GM18907 (cell line): ENCODE measurements around the gene COL13A1.

Experiments used
- ATAC-seq: cut with Tn5 transposase; IDR thresholded peaks from one replicate; pipeline ENCODE4 v1.9.1; 2021; ENCODE audit warnings: mild to moderate bottlenecking, moderate library complexity; ENCODE audit not compliant: unreplicated experiment

The COL13A1 gene

GRCh38 chr10:69844698-69845097 lies 43.0 kb downstream of the COL13A1 start:
- ATAC-seq, result no peak

- ATAC-seq, result no peak
Measured at GRCh38 chr10:69845574-69846292, 44.0 kb downstream of the COL13A1 start.

GRCh38 chr10:69846293-69846921 lies 44.7 kb downstream of the COL13A1 start:
- ATAC-seq, result no peak

GRCh38 chr10:69847458-69847857 lies 45.8 kb downstream of the COL13A1 start:
- ATAC-seq, result no peak

- no peak for ATAC-seq
Measured at GRCh38 chr10:69847883-69848282, 46.2 kb downstream of the COL13A1 start.

DNA sequence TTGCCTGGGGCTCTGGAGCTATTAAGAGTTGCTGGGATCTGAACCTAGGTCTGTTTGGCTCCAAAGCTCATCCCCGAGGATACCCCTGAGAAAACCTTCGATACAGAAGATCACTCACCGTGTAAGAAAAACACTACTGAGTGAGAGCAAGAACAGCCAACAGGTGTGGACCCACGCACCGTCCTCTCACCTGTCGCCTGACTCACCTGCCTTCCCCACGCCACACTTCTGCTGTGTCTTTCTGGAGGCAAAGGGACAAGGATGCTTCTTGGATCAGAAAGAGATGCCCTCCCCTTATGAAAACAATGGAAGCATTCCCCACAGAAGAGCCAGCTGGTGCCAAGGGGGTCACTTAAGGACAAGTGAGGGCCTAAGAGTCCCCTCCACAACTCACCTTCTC lies 46.7 kb downstream of the COL13A1 start:
- ATAC-seq, result no peak

DNA sequence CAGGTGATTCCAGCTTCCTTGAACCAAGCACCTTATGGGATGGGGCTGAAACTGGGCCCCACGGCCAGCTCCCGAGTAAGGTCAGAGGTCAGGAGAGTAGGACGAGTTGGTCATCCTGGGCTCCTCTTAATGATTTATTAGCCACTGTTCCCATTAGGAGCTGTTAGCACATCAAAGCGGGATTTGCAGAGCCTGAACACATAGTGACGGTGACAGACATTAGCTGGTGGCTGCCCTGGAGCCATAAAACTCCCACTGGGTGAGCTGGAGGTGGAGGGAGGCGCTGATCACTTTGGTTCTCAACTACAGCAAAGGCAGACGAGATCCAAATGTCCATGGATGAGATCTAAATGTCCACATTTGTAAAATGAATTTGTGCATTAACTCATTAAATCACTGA lies 48.1 kb downstream of the COL13A1 start:
- no peak for ATAC-seq

GRCh38 chr10:69850440-69850839 lies 48.7 kb downstream of the COL13A1 start:
- no peak for ATAC-seq

GRCh38 chr10:69851306-69851705 lies 49.6 kb downstream of the COL13A1 start:
- no peak for ATAC-seq

- no peak for ATAC-seq
Measured at GRCh38 chr10:69853064-69853463, 51.4 kb downstream of the COL13A1 start.

GRCh38 chr10:69854511-69855345 lies 53.0 kb downstream of the COL13A1 start:
- ATAC-seq, result no peak

GRCh38 chr10:69855346-69856111 lies 53.8 kb downstream of the COL13A1 start:
- no peak for ATAC-seq

GRCh38 chr10:69856601-69857166 lies 55.0 kb downstream of the COL13A1 start:
- ATAC-seq, result no peak

DNA sequence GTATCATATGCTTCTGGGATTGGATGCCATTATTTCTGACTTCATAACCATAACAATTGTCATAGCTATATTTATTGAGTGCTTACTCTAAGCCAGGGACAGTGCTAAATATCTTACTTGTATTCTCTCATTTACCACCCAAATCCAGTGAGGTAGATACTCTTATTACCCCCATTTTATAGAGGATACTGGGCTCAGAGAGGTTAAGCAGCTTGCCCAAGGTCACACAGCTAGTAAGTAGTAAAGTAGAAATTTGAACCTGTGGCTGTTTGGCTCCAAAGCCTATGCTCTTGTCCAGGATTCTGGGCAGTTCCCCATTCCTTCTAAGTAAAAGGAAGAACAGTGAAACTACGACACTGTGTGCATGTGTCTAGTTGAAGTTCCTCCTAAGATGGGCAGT lies 56.5 kb downstream of the COL13A1 start:
- no peak for ATAC-seq

- no peak for ATAC-seq
Measured at GRCh38 chr10:69860271-69860670, 58.6 kb downstream of the COL13A1 start.

DNA sequence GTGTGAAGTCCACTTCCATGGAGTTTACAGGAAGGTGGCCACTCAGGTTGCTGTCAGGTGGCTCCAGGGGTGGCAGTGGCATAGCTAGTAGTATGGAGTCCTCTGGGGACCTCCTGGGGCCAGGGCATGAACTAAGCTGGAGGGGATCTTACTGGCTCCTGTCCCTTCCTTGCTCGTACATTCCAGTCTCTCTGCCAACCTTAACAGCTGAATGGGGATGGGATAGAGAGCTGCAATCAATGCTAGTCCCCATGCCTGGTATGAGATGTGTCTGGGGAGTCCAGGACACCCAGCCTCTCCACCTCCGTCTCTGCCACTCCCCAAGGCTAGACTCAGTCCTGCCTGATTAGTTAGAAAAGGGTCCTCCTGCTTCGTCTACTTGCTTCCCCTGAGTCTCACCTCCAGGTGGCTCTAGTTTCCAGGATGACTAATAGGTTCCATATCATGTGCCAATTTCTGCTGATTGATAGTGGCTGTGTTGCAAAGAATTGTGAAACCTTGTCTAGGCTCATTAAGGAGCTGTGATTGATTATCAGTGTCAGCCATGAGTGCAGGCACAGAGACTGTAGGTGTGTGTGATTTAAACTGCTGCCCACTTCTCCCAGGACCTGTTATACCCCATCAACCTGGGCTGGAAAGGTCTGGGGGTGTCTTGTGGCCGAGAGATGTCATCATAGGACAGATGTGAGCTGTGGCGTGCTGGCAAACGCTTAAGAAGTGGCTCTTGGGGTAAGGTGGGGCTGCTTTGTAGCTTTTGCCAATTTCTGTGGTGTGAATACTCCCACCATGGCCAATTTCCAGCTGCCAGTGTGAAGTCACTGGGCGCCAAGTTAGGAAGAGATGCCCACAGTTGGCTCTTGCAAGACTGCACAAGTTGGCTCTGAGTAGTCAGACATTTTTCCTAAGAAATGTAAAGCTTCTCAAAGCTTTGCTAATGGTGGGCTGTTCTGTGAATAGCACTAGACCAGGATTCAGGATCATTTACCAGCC lies 59.8 kb downstream of the COL13A1 start:
- no peak for ATAC-seq

GRCh38 chr10:69862882-69863530 lies 61.3 kb downstream of the COL13A1 start:
- ATAC-seq, result no peak

GRCh38 chr10:69863580-69863979 lies 61.9 kb downstream of the COL13A1 start:
- no peak for ATAC-seq

DNA sequence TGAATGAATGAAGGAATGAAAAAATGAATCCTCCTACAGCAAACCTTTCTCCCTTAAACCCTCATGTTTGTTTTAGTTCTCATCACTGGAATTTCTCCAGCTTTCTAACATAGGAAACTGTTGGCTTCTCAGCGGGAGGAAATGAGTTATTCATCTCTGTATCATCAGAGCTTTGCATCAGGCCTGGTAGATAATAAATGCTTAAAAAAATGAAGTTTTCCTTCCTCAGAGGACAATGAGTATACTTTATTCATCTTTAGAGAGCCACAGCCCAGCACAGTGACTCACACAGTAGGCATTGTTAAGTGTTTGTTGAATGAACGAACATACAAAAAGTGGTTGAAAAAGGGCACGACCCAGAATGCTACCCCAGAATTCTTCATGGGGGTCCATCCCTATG lies 62.6 kb downstream of the COL13A1 start:
- no peak for ATAC-seq
